GM12878 (cell line): ENCODE data around the gene CHAT. TPM values are rescaled to one million over a fixed set of nuclear protein-coding genes. Genes with fewer than 3 reads are reported as not detected.

Source experiments
- ATAC-seq: fragments of 200-7000 bp; cut with Tn5 transposase; 3 replicates; pipeline ENCODE4 v1.9.1; 2020; ENCODE audit warnings: mild to moderate bottlenecking, moderate library complexity
- BruUV-seq: library from RNA; stranded (reverse); fragments of 400-500 nt; replicated peaks from 2 replicates; lab custom pipeline; 2021; lab: Mats Ljungman, UMichigan
- CTCF ChIA-PET: fragments of 300-600 bp; sonication (Branson Sonifier 250); formaldehyde crosslinking; extraction: SDS; loops from one replicate; lab custom pipeline; 2021; ENCODE audit warnings: inconsistent platforms; lab: Yijun Ruan, JAX
- POLR2A ChIA-PET: fragments of 350-600 bp; formaldehyde crosslinking; extraction: SDS; loops from one replicate; lab custom pipeline; 2021; ENCODE audit warnings: inconsistent platforms; lab: Charles Lee
- RAD21 ChIA-PET: fragments of 300-600 bp; sonication (Branson Sonifier 250); formaldehyde crosslinking; loops from one replicate; lab custom pipeline; 2023; ENCODE audit warnings: antibody characterized with exemption; ENCODE audit not compliant: unreplicated experiment; lab: Charles Lee
- SMC1A ChIA-PET: fragments of 300-600 bp; sonication (Branson Sonifier 250); formaldehyde crosslinking; loops from one replicate; lab custom pipeline; 2023; ENCODE audit not compliant: unreplicated experiment, uncharacterized antibody; lab: Charles Lee
- DNase-seq: peaks from one replicate; pipeline ENCODE4 v3.0.0-alpha.2; 2011; ENCODE audit warnings: low read depth, low spot score
- FAIRE-seq: peaks from 3 replicates; lab custom pipeline; 2011; peaks lifted over from hg19 to GRCh38; lab: Jason Lieb, UNC
- H2AFZ ChIP-seq: 2 replicates; pipeline ENCODE4 v1.6.0; 2011; ENCODE audit warnings: low read depth, low read length, control low read depth; ENCODE audit not compliant: control insufficient read depth
- H3K27ac ChIP-seq: 2 replicates; pipeline ENCODE4 v1.5.1; 2011; ENCODE audit warnings: control low read depth; ENCODE audit not compliant: control insufficient read depth, insufficient read depth
- H3K27me3 ChIP-seq, 2 experiments: replicated peaks in 1 of 2; 2 replicates each; pipeline versions ENCODE4 v1.6.0 to v1.6.1; 2011; ENCODE audit warnings: low read length in 1 of 2; ENCODE audit not compliant: control insufficient read depth in 2 of 2, insufficient read depth in 2 of 2
- H3K36me3 ChIP-seq, 2 experiments: 2 replicates each; pipeline ENCODE4 v1.5.1; 2011; ENCODE audit warnings: low read length in 1 of 2; ENCODE audit not compliant: control insufficient read depth in 2 of 2, insufficient read depth in 2 of 2
- H3K4me1 ChIP-seq: 2 replicates; pipeline ENCODE4 v1.6.1; 2011; ENCODE audit warnings: mild to moderate bottlenecking, low read length, moderate library complexity, mixed read lengths; ENCODE audit not compliant: control insufficient read depth, insufficient read depth
- H3K4me2 ChIP-seq: 2 replicates; pipeline ENCODE4 v1.6.0; 2011; ENCODE audit warnings: control low read depth; ENCODE audit not compliant: control insufficient read depth, insufficient read depth
- H3K4me3 ChIP-seq: fragments of 200-600 bp; sonication (generic); 2 replicates; pipeline ENCODE4 v1.5.1; 2016
- H3K79me2 ChIP-seq: 2 replicates; pipeline ENCODE4 v1.6.0; 2011; ENCODE audit warnings: low read length; ENCODE audit not compliant: control insufficient read depth, insufficient read depth
- H3K9ac ChIP-seq: 2 replicates; pipeline ENCODE4 v1.8.0; 2011; ENCODE audit warnings: low read length, control low read depth, mixed read lengths; ENCODE audit not compliant: control insufficient read depth, insufficient read depth
- H3K9me3 ChIP-seq: replicated peaks from 3 replicates; pipeline ENCODE4 v1.5.1; 2011; ENCODE audit warnings: mild to moderate bottlenecking, low read length; ENCODE audit not compliant: control insufficient read depth, insufficient read depth
- H4K20me1 ChIP-seq: 2 replicates; pipeline ENCODE4 v1.6.0; 2011; ENCODE audit not compliant: control insufficient read depth, insufficient read depth
- BACH1 ChIP-seq: fragments of 450-650 bp; IDR thresholded peaks from 2 replicates; pipeline ENCODE4 v1.6.1; 2017; ENCODE audit warnings: mild to moderate bottlenecking, borderline replicate concordance
- CHD2 ChIP-seq: IDR thresholded peaks from 2 replicates; pipeline ENCODE4 v1.6.1; 2011; ENCODE audit warnings: low read depth, low read length, improper control_type of control experiment, borderline replicate concordance
- CREB1 ChIP-seq: IDR thresholded peaks from 2 replicates; pipeline ENCODE4 v1.6.1; 2012; ENCODE audit warnings: low read depth, mild to moderate bottlenecking, inconsistent platforms
- DPF2 ChIP-seq: fragments of 450-650 bp; IDR thresholded peaks from 2 replicates; pipeline ENCODE4 v1.6.1; 2017; ENCODE audit warnings: mild to moderate bottlenecking
- FOS ChIP-seq: IDR thresholded peaks from 3 replicates; pipeline ENCODE4 v1.6.1; 2011; ENCODE audit warnings: borderline replicate concordance; ENCODE audit not compliant: insufficient read length; ENCODE audit errors: extremely low read depth
- NFYB ChIP-seq: IDR thresholded peaks from 2 replicates; pipeline ENCODE4 v1.6.1; 2011; ENCODE audit warnings: low read depth, mild to moderate bottlenecking, low read length, improper control_type of control experiment, moderate library complexity; ENCODE audit not compliant: insufficient read depth
- POLR2A ChIP-seq: IDR thresholded peaks from 2 replicates; pipeline ENCODE4 v1.6.1; 2011; ENCODE audit warnings: low read depth, mild to moderate bottlenecking, low read length
- STAT1 ChIP-seq: fragments of 450-650 bp; conservative IDR thresholded peaks from 2 replicates; pipeline ENCODE4 v1.6.1; 2014; ENCODE audit warnings: antibody characterized with exemption, mild to moderate bottlenecking
- TBL1XR1 ChIP-seq: IDR thresholded peaks from 2 replicates; pipeline ENCODE4 v1.6.1; 2012; ENCODE audit warnings: low read depth, low read length, improper control_type of control experiment
- TCF12 ChIP-seq: IDR thresholded peaks from 2 replicates; pipeline ENCODE4 v1.6.1; 2011; ENCODE audit warnings: low read depth, mild to moderate bottlenecking, low read length
- TCF7 ChIP-seq: IDR thresholded peaks from 2 replicates; pipeline ENCODE4 v1.6.1; 2014; ENCODE audit warnings: antibody characterized with exemption, borderline replicate concordance
- ZSCAN29 ChIP-seq: fragments of 450-650 bp; IDR thresholded peaks from 2 replicates; pipeline ENCODE4 v1.6.1; 2017; ENCODE audit warnings: mild to moderate bottlenecking, moderate library complexity
- WGBS: methylation state at CpG from one replicate; pipeline ENCODE4 v1.1.6; 2016; ENCODE audit warnings: low lambda C conversion rate; ENCODE audit not compliant: insufficient replicate concordance, insufficient coverage; ENCODE audit errors: missing lambda C conversion rate; 5-methylcytosine and 5-hydroxymethylcytosine counted together
- in situ Hi-C: fragments of 300-500 bp; cut with MboI; formaldehyde crosslinking; loops from 9 replicates; pipeline ENCODE4 v1.14.3; 2018; ENCODE audit warnings: mixed read lengths
- intact Hi-C: fragments of 100-400 bp; cut with micrococcal nuclease; formaldehyde crosslinking; loops from one replicate; pipeline ENCODE4 v1.14.2; 2022; ENCODE audit not compliant: unreplicated experiment
- polyA plus RNA-seq, 11 experiments: library from polyadenylated mRNA; depleted of rRNA in 4 of 11; unstranded in 6 of 11; stranded (reverse) in 5 of 11; fragments of >200 nt; fragmentation: Nextera tagmentation in 4 of 11; fragmentation: Illumina TruSeq in 1 of 11; extraction: Ambion mirVana in 4 of 11; extraction: Trizol in 1 of 11; gene quantifications; 1 replicate in 1 of 11; 2 replicates in 10 of 11; pipeline versions ENCODE4 v1.2.1 to v1.2.3, GENCODE V29; 2011 to 2016; ENCODE audit warnings: inconsistent platforms in 2 of 11, missing spikeins in 2 of 11, low read depth in 1 of 11
- total RNA-seq, 4 experiments: library from RNA; depleted of rRNA in 3 of 4; stranded (reverse); fragments of >200 nt in 3 of 4; fragmentation: Illumina TruSeq in 1 of 4; extraction: Trizol in 1 of 4; gene quantifications; 2 replicates each; pipeline versions ENCODE4 v1.2.1 to v1.2.3, GENCODE V29; 2013 to 2021
- TF ChIP-seq, protein P1 (sequence below): fragments of 450-650 bp; IDR thresholded peaks from 2 replicates; pipeline ENCODE4 v1.6.1; 2018; ENCODE audit warnings: borderline replicate concordance, mild to moderate bottlenecking; ENCODE audit not compliant: partially characterized antibody
- TF ChIP-seq, protein P2 (sequence below): IDR thresholded peaks from 2 replicates; pipeline ENCODE4 v1.6.1; 2011; ENCODE audit warnings: borderline replicate concordance, low read depth, mild to moderate bottlenecking, moderate library complexity, low read length; ENCODE audit not compliant: insufficient read depth, poor library complexity, severe bottlenecking

CHAT gene
- total and polyA plus RNA-seq, 10 of the 15 experiments (the other 5 are each of a cell fraction or from before 2014, with no cell fraction given): not detected

- TF ChIP-seq, protein P1, sequence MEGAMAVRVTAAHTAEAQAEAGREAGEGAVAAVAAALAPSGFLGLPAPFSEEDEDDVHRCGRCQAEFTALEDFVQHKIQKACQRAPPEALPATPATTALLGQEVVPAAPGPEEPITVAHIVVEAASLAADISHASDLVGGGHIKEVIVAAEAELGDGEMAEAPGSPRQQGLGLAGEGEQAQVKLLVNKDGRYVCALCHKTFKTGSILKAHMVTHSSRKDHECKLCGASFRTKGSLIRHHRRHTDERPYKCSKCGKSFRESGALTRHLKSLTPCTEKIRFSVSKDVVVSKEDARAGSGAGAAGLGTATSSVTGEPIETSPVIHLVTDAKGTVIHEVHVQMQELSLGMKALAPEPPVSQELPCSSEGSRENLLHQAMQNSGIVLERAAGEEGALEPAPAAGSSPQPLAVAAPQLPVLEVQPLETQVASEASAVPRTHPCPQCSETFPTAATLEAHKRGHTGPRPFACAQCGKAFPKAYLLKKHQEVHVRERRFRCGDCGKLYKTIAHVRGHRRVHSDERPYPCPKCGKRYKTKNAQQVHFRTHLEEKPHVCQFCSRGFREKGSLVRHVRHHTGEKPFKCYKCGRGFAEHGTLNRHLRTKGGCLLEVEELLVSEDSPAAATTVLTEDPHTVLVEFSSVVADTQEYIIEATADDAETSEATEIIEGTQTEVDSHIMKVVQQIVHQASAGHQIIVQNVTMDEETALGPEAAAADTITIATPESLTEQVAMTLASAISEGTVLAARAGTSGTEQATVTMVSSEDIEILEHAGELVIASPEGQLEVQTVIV: no peak
- TF ChIP-seq NFYB: no peak
- no peak for TF ChIP-seq DPF2
- no peak for TF ChIP-seq TCF7
- no peak for TF ChIP-seq BACH1
- no peak for TF ChIP-seq ZSCAN29
- no peak for TF ChIP-seq STAT1
- TF ChIP-seq CREB1: no peak
- TF ChIP-seq TCF12: no peak
- no peak for TF ChIP-seq POLR2A
- no peak for TF ChIP-seq TBL1XR1
- TF ChIP-seq FOS: no peak
These were observed 20.3 kb downstream of the CHAT start (continued) for GRCh38 chr10:49634069-49634660.

DNA sequence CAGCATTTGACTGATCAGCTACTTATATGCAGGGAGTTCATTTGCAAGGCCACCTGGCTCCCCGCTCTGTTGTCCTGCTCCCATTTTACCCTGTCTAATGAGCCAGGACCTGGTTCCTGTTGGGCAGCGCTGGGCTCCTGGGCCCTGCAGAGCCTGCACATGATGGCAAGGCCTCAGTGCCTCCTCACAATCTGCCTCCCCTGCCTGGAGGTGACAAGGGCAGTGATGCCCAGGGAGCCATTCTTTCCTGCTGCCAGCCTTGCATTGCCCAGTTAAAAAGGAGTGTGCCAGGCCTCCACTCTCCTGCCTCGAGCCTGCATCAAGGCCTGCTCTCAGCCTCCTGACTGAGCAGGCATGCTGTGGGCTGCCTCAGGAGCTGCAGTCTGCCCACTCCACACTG, 28.5 kb downstream of the CHAT start:
- ChIA-PET RAD21 (no interaction called here), CTCF (no interaction called here), POLR2A (no interaction called here), SMC1A (no interaction called here)
- intact Hi-C loops: no loop called here
- Histone ChIP-seq H3K9ac (no peak overlapping the region), H4K20me1 (no peaks in the 10 kb centered on the region), H3K4me1 (no peaks in the 10 kb centered on the region), H3K27me3 (no peaks in the 10 kb centered on the region; a peak in 1 of 4 replicates), H3K4me2 (no peak overlapping the region), H2AFZ (no peak overlapping the region), H3K36me3 (no peaks in the 10 kb centered on the region), H3K27ac (no peak overlapping the region), H3K79me2 (no peaks in the 10 kb centered on the region), H3K9me3 (no peaks in the 10 kb centered on the region), H3K4me3 (no peak overlapping the region)
- no peak for DNase-seq
- BruUV-seq: no TSS peak
- ATAC-seq: no peak
- FAIRE-seq: no peak
- WGBS: 45% methylated on average over 3 of the region's 3 CpGs
- no peak for TF ChIP-seq CHD2
- TF ChIP-seq, protein P2, sequence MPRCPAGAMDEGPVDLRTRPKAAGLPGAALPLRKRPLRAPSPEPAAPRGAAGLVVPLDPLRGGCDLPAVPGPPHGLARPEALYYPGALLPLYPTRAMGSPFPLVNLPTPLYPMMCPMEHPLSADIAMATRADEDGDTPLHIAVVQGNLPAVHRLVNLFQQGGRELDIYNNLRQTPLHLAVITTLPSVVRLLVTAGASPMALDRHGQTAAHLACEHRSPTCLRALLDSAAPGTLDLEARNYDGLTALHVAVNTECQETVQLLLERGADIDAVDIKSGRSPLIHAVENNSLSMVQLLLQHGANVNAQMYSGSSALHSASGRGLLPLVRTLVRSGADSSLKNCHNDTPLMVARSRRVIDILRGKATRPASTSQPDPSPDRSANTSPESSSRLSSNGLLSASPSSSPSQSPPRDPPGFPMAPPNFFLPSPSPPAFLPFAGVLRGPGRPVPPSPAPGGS: no peak
- in situ Hi-C loops: no loop called here
